NB4 (cell line): Measurements from ENCODE around the gene PRKAB1.

Experiments
- CTCF ChIP-seq: IDR thresholded peaks from one replicate; pipeline ENCODE4 v1.5.1; 2012; ENCODE audit warnings: low read depth, low read length
- MAX ChIP-seq: IDR thresholded peaks from 2 replicates; pipeline ENCODE4 v1.6.1; 2011; ENCODE audit warnings: low read depth, low read length
- MYC ChIP-seq: IDR thresholded peaks from 2 replicates; pipeline ENCODE4 v1.6.1; 2011; ENCODE audit warnings: low read depth, low read length
- POLR2A ChIP-seq: IDR thresholded peaks from 2 replicates; pipeline ENCODE4 v1.6.1; 2011; ENCODE audit warnings: mild to moderate bottlenecking; ENCODE audit not compliant: insufficient read length; ENCODE audit errors: extremely low read depth

- TF ChIP-seq CTCF = no peak
- TF ChIP-seq POLR2A = no peak
- TF ChIP-seq MAX = no peak
- no peak for TF ChIP-seq MYC
Measured at GRCh38 chr12:119634743-119635142, 33.2 kb upstream of the PRKAB1 start.
